ENCODE measurements around the gene TRIM24.

Gene TRIM24

DNA sequence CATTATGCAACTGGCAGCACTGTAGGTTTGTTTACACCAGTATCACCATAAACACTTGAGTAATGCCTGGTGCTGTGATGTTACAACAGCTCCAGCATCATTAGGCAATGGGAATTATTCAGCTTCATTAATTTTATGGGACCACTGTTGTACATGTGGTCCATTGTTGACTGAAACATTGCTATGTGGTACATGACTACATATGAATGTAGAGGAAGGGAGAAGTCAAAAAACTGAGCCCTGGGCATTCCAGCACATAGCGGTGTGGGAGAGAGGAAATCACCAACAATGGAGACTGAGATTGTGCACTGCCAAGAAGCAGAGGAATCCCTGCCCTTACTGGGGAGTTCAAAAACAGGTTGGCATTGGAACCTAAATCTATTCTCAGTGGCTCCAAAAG is 89.0 kb downstream of the TRIM24 start:
- TF ChIP-seq, protein P1, sequence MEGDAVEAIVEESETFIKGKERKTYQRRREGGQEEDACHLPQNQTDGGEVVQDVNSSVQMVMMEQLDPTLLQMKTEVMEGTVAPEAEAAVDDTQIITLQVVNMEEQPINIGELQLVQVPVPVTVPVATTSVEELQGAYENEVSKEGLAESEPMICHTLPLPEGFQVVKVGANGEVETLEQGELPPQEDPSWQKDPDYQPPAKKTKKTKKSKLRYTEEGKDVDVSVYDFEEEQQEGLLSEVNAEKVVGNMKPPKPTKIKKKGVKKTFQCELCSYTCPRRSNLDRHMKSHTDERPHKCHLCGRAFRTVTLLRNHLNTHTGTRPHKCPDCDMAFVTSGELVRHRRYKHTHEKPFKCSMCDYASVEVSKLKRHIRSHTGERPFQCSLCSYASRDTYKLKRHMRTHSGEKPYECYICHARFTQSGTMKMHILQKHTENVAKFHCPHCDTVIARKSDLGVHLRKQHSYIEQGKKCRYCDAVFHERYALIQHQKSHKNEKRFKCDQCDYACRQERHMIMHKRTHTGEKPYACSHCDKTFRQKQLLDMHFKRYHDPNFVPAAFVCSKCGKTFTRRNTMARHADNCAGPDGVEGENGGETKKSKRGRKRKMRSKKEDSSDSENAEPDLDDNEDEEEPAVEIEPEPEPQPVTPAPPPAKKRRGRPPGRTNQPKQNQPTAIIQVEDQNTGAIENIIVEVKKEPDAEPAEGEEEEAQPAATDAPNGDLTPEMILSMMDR (IDR thresholded peaks at IDR 0.05; ENCODE audit: low read length): no peak
- no peak for TF ChIP-seq EZH2 (IDR thresholded peaks at IDR 0.05; ENCODE audit: borderline replicate concordance, low read length)
- Histone ChIP-seq H3K4me3 (ENCODE audit: low read depth, low read length, poor library complexity, severe bottlenecking) (no peak overlapping the region), H3K9ac (ENCODE audit: low read length) (no peak overlapping the region), H3K9me2 (ENCODE audit: low read depth, low read length) (no peaks in the 10 kb centered on the region), H2AFZ (ENCODE audit: low read length) (no peak overlapping the region), H4K20me1 (ENCODE audit: insufficient read depth, low read length) (no peaks in the 10 kb centered on the region), H3K36me3 (ENCODE audit: insufficient read depth, low read length) (peaks cover 72% of the 10 kb centered on the region), H3F3A (ENCODE audit: insufficient read depth, low read length) (no peaks in the 10 kb centered on the region), H3K4me2 (ENCODE audit: low read length) (no peak overlapping the region), H3K79me2 (ENCODE audit: insufficient read depth, low read length) (no peaks in the 10 kb centered on the region), H3K27me3 (ENCODE audit: insufficient read depth, low read length) (no peaks in the 10 kb centered on the region), H3K4me1 (ENCODE audit: insufficient read depth, low read length, severe bottlenecking) (no peaks in the 10 kb centered on the region), H3K27ac (ENCODE audit: low read depth, low read length, poor library complexity, severe bottlenecking) (no peak overlapping the region), H3K9me3 (ENCODE audit: low read length) (no peaks in the 10 kb centered on the region)

DNA sequence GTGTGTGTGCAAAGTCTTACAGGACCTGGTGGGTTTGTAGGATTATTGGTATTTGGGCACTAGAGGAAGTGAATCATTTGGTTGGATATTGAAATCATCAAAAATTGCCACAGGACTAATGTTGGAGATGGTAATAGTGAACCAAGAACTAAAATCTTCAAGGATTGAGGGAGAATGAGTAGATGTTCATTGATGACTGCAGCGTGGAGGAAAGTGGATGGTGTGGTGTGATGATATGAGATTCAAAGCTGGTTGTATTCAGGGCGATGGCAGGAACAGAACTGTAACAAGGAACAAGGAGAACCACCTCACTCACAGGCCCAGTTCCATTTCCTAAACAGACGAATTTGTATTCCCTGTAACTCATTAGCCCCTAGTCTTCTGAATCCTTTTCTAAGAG is 90.3 kb downstream of the TRIM24 start:
- no peaks in the 10 kb centered on the region for H3K9me3 ChIP-seq (ENCODE audit: low read length)
- TF ChIP-seq EZH2 (IDR thresholded peaks at IDR 0.05; ENCODE audit: borderline replicate concordance, low read length): no peak
- TF ChIP-seq, protein P1 (IDR thresholded peaks at IDR 0.05; ENCODE audit: low read length): no peak
- H3K4me1 ChIP-seq (ENCODE audit: insufficient read depth, low read length, severe bottlenecking): no peaks in the 10 kb centered on the region
- no peak overlapping the region for H3K27ac ChIP-seq (ENCODE audit: low read depth, low read length, poor library complexity, severe bottlenecking)
- no peak overlapping the region for H3K4me2 ChIP-seq (ENCODE audit: low read length)
- no peak overlapping the region for H2AFZ ChIP-seq (ENCODE audit: low read length)
- H3F3A ChIP-seq (ENCODE audit: insufficient read depth, low read length): no peaks in the 10 kb centered on the region
- no peaks in the 10 kb centered on the region for H3K79me2 ChIP-seq (ENCODE audit: insufficient read depth, low read length)
- H3K27me3 ChIP-seq (ENCODE audit: insufficient read depth, low read length): no peaks in the 10 kb centered on the region
- H3K4me3 ChIP-seq (ENCODE audit: low read depth, low read length, poor library complexity, severe bottlenecking): no peak overlapping the region
- no peaks in the 10 kb centered on the region for H4K20me1 ChIP-seq (ENCODE audit: insufficient read depth, low read length)
- H3K9ac ChIP-seq (ENCODE audit: low read length): no peak overlapping the region
- H3K36me3 ChIP-seq (ENCODE audit: insufficient read depth, low read length): peaks cover 69% of the 10 kb centered on the region
- no peaks in the 10 kb centered on the region for H3K9me2 ChIP-seq (ENCODE audit: low read depth, low read length)

GRCh38 chr7:138551102-138551501 is 91.0 kb downstream of the TRIM24 start:
- Histone ChIP-seq H3K79me2 (ENCODE audit: insufficient read depth, low read length) (no peaks in the 10 kb centered on the region), H3K27me3 (ENCODE audit: insufficient read depth, low read length) (no peaks in the 10 kb centered on the region), H3K27ac (ENCODE audit: low read depth, low read length, poor library complexity, severe bottlenecking) (no peak overlapping the region)

More at GRCh38 chr7:138551102-138551501, 91.0 kb downstream of the TRIM24 start:
- no peak overlapping the region for H3K4me2 ChIP-seq (ENCODE audit: low read length)
- no peaks in the 10 kb centered on the region for H3F3A ChIP-seq (ENCODE audit: insufficient read depth, low read length)
- H3K4me1 ChIP-seq (ENCODE audit: insufficient read depth, low read length, severe bottlenecking): no peaks in the 10 kb centered on the region
- H3K4me3 ChIP-seq (ENCODE audit: low read depth, low read length, poor library complexity, severe bottlenecking): no peak overlapping the region
- no peaks in the 10 kb centered on the region; the same call in 1 of the 2 replicates for H3K9me3 ChIP-seq (ENCODE audit: low read length)
- H3K9ac ChIP-seq (ENCODE audit: low read length): no peak overlapping the region
- H2AFZ ChIP-seq (ENCODE audit: low read length): no peak overlapping the region
- TF ChIP-seq EZH2 (IDR thresholded peaks at IDR 0.05; ENCODE audit: borderline replicate concordance, low read length): no peak
- TF ChIP-seq, protein P1 (IDR thresholded peaks at IDR 0.05; ENCODE audit: low read length): no peak
- no peaks in the 10 kb centered on the region for H4K20me1 ChIP-seq (ENCODE audit: insufficient read depth, low read length)
- no peaks in the 10 kb centered on the region for H3K9me2 ChIP-seq (ENCODE audit: low read depth, low read length)
- H3K36me3 ChIP-seq (ENCODE audit: insufficient read depth, low read length): peaks cover 70% of the 10 kb centered on the region
